Glutamatergic neuron (in vitro differentiated cells): ENCODE measurements around the gene SRGAP1. TPM values are rescaled to one million over a fixed set of nuclear protein-coding genes. Genes with fewer than 3 reads are reported as not detected.

Experiments
- DNase-seq: peaks from one replicate; pipeline ENCODE4 v3.0.0; 2022
- H3K27ac Mint-ChIP-seq: one replicate; pipeline ENCODE4 v1.8.0; 2020; ENCODE audit warnings: mild to moderate bottlenecking, mixed read lengths, inconsistent platforms; ENCODE audit not compliant: unreplicated experiment
- H3K27me3 Mint-ChIP-seq: one replicate; pipeline ENCODE4 v1.8.0; 2020; ENCODE audit warnings: mild to moderate bottlenecking, moderate library complexity, mixed read lengths, inconsistent platforms; ENCODE audit not compliant: unreplicated experiment
- H3K36me3 Mint-ChIP-seq: one replicate; pipeline ENCODE4 v1.8.0; 2020; ENCODE audit warnings: mild to moderate bottlenecking, mixed read lengths, inconsistent platforms; ENCODE audit not compliant: unreplicated experiment
- H3K4me1 Mint-ChIP-seq: one replicate; pipeline ENCODE4 v1.8.0; 2020; ENCODE audit warnings: mild to moderate bottlenecking, low read depth, mixed read lengths, inconsistent platforms; ENCODE audit not compliant: unreplicated experiment
- H3K4me3 Mint-ChIP-seq: one replicate; pipeline ENCODE4 v1.8.0; 2020; ENCODE audit warnings: mild to moderate bottlenecking, mixed read lengths, inconsistent platforms; ENCODE audit not compliant: unreplicated experiment
- H3K9me3 Mint-ChIP-seq: one replicate; pipeline ENCODE4 v1.8.0; 2020; ENCODE audit warnings: mild to moderate bottlenecking, moderate library complexity, mixed read lengths, inconsistent platforms; ENCODE audit not compliant: unreplicated experiment
- CTCF ChIP-seq: fragments of 200-600 bp; sonication (generic); IDR thresholded peaks from one replicate; pipeline ENCODE4 v1.5.0; 2021; ENCODE audit not compliant: partially characterized antibody, unreplicated experiment
- total RNA-seq: library from RNA; stranded (reverse); fragmentation: NEBNext Ultra II Directional; extraction: Animal tissue kit (Norgen Biotek cat#: 25700); gene quantifications from one replicate; pipeline ENCODE4 v1.2.1, GENCODE V29; 2021; ENCODE audit not compliant: unreplicated experiment

The SRGAP1 gene
- total RNA-seq, 1 donor from 2014 or later: 52.0 TPM

- Mint-ChIP-seq H3K9me3 (peaks cover 2% of the 10 kb centered on the region), H3K36me3 (no peaks in the 10 kb centered on the region), H3K27ac (no peak overlapping the region), H3K4me1 (peaks cover 8% of the 10 kb centered on the region), H3K4me3 (no peak overlapping the region), H3K27me3 (peaks cover 2% of the 10 kb centered on the region)
- TF ChIP-seq CTCF: no peak
- DNase-seq: no peak
Observed at GRCh38 chr12:64083285-64084210, 239.0 kb downstream of the SRGAP1 start.

DNA sequence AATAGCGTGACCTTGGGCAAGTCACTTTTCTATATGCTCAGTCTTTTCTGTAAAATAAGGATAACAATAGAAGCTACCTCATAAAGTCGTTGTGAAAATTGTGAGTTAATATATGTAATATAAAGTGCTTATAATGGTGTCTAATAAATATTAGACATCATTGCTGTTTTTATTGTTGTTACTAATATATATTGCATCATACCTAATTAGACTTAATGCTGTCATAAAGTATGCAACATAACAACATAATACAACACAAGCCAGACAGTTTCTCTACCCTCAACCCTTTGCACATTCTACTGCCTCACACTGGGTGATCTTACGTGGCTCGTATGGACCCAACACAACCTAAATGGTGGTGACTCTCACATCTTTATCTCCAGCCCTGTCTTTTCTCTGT lies 240.7 kb downstream of the SRGAP1 start:
- TF ChIP-seq CTCF: no peak
- no peak for DNase-seq
- Mint-ChIP-seq H3K4me1 (peaks cover 16% of the 10 kb centered on the region), H3K9me3 (peaks cover 4% of the 10 kb centered on the region), H3K27me3 (peaks cover 2% of the 10 kb centered on the region), H3K36me3 (no peaks in the 10 kb centered on the region), H3K4me3 (no peak overlapping the region), H3K27ac (no peak overlapping the region)

GRCh38 chr12:64085996-64086395 lies 241.5 kb downstream of the SRGAP1 start:
- TF ChIP-seq CTCF: no peak
- no peak overlapping the region for H3K4me3 Mint-ChIP-seq
- peaks cover 2% of the 10 kb centered on the region for H3K27me3 Mint-ChIP-seq
- no peak overlapping the region for H3K27ac Mint-ChIP-seq
- H3K9me3 Mint-ChIP-seq: peaks cover 4% of the 10 kb centered on the region
- no peak for DNase-seq
- H3K36me3 Mint-ChIP-seq: no peaks in the 10 kb centered on the region
- H3K4me1 Mint-ChIP-seq: peaks cover 19% of the 10 kb centered on the region

GRCh38 chr12:64086946-64087345 lies 242.4 kb downstream of the SRGAP1 start:
- H3K27ac Mint-ChIP-seq: no peak overlapping the region
- DNase-seq: no peak
- H3K27me3 Mint-ChIP-seq: peaks cover 2% of the 10 kb centered on the region
- H3K36me3 Mint-ChIP-seq: no peaks in the 10 kb centered on the region
- peaks cover 4% of the 10 kb centered on the region for H3K9me3 Mint-ChIP-seq
- no peak overlapping the region for H3K4me3 Mint-ChIP-seq
- peaks cover 22% of the 10 kb centered on the region for H3K4me1 Mint-ChIP-seq
- no peak for TF ChIP-seq CTCF

GRCh38 chr12:64087761-64088160 lies 243.3 kb downstream of the SRGAP1 start:
- DNase-seq: no peak
- no peak overlapping the region for H3K27ac Mint-ChIP-seq
- no peak overlapping the region for H3K4me3 Mint-ChIP-seq
- no peaks in the 10 kb centered on the region for H3K36me3 Mint-ChIP-seq
- peaks cover 4% of the 10 kb centered on the region for H3K9me3 Mint-ChIP-seq
- H3K27me3 Mint-ChIP-seq: peaks cover 2% of the 10 kb centered on the region
- H3K4me1 Mint-ChIP-seq: peaks cover 22% of the 10 kb centered on the region
- TF ChIP-seq CTCF: no peak
